ENCODE data around the gene B4GALT7.
"Not testable (repeated sequence)": the region's sequence is repeated elsewhere in the genome, so short reads cannot be mapped to it uniquely, and the experiment has no call there.

Gene B4GALT7

GRCh38 chr5:177607452-177608192 is 7.7 kb downstream of the B4GALT7 start:
- Histone ChIP-seq H3K9me3 (no peaks in the 10 kb centered on the region), H3K4me3 (no peak overlapping the region), H3K36me3 (replicated peaks) (no peaks in the 10 kb centered on the region; the same call in 1 of the 2 replicates), H3K4me1 (no peaks in the 10 kb centered on the region), H3K27me3 (ENCODE audit: low read depth) (no peaks in the 10 kb centered on the region)
- DNase-seq (ENCODE audit: low spot score in 2 of 2): peak; percentile 70 to 86
- in situ Hi-C loops (cut with MboI; ENCODE audit: low sequenced_read_pairs): loop anchor here (10.0 kb wide), 2 partner anchors 457 to 557 kb away; no protein-coding TSS in a partner anchor

GRCh38 chr5:177608243-177609075 is 8.5 kb downstream of the B4GALT7 start:
- DNase-seq (ENCODE audit: low spot score in 2 of 2): peak in 1 of 2 experiments; percentile 10
- no peak overlapping the region for H3K4me3 ChIP-seq
- no peaks in the 10 kb centered on the region for H3K27me3 ChIP-seq (ENCODE audit: low read depth)
- in situ Hi-C loops (cut with MboI; ENCODE audit: low sequenced_read_pairs): loop anchor here (10.0 kb wide), 2 partner anchors 456 to 556 kb away; no protein-coding TSS in a partner anchor
- no peaks in the 10 kb centered on the region for H3K9me3 ChIP-seq
- no peaks in the 10 kb centered on the region for H3K4me1 ChIP-seq
- no peaks in the 10 kb centered on the region; the same call in 1 of the 2 replicates for H3K36me3 ChIP-seq (replicated peaks)

- Histone ChIP-seq H3K4me3 (no peak overlapping the region), H3K4me1 (no peaks in the 10 kb centered on the region), H3K27me3 (ENCODE audit: low read depth) (no peaks in the 10 kb centered on the region), H3K36me3 (replicated peaks) (no peaks in the 10 kb centered on the region; the same call in 1 of the 2 replicates), H3K9me3 (no peaks in the 10 kb centered on the region)
- in situ Hi-C loops (cut with MboI; ENCODE audit: low sequenced_read_pairs): loop anchor here (10.0 kb wide), 2 partner anchors 455 to 555 kb away; no protein-coding TSS in a partner anchor
- no peak for DNase-seq (ENCODE audit: low spot score in 2 of 2)
Observed at GRCh38 chr5:177609076-177610059, 9.4 kb downstream of the B4GALT7 start.

- H3K9me3 ChIP-seq: no peaks in the 10 kb centered on the region
- in situ Hi-C loops (cut with MboI; ENCODE audit: low sequenced_read_pairs): no loop called here
- no peaks in the 10 kb centered on the region for H3K4me1 ChIP-seq
- no peaks in the 10 kb centered on the region for H3K27me3 ChIP-seq (ENCODE audit: low read depth)
- H3K4me3 ChIP-seq: no peak overlapping the region
- no peaks in the 10 kb centered on the region; the same call in 1 of the 2 replicates for H3K36me3 ChIP-seq (replicated peaks)
- DNase-seq (ENCODE audit: low spot score in 2 of 2): peak in 1 of 2 experiments; percentile 12
Observed at GRCh38 chr5:177610131-177610769, 10.3 kb downstream of the B4GALT7 start.

GRCh38 chr5:177610770-177611445 is 11.0 kb downstream of the B4GALT7 start:
- in situ Hi-C loops (cut with MboI; ENCODE audit: low sequenced_read_pairs): no loop called here
- Histone ChIP-seq H3K36me3 (replicated peaks) (no peaks in the 10 kb centered on the region; the same call in 1 of the 2 replicates), H3K9me3 (no peaks in the 10 kb centered on the region)

GRCh38 chr5:177611446-177612214 is 11.7 kb downstream of the B4GALT7 start:
- in situ Hi-C loops (cut with MboI; ENCODE audit: low sequenced_read_pairs): no loop called here
- Histone ChIP-seq H3K4me3 (no peak overlapping the region), H3K9me3 (no peaks in the 10 kb centered on the region), H3K4me1 (no peaks in the 10 kb centered on the region), H3K27me3 (ENCODE audit: low read depth) (no peaks in the 10 kb centered on the region), H3K36me3 (replicated peaks) (peaks cover 2% of the 10 kb centered on the region; the same call in 1 of the 2 replicates)
- DNase-seq (ENCODE audit: low spot score in 2 of 2): no peak

More at GRCh38 chr5:177610770-177611445, 11.0 kb downstream of the B4GALT7 start:
- no peak overlapping the region for H3K4me3 ChIP-seq
- no peaks in the 10 kb centered on the region for H3K4me1 ChIP-seq
- no peaks in the 10 kb centered on the region for H3K27me3 ChIP-seq (ENCODE audit: low read depth)
- peak in 1 of 2 experiments; percentile 12 for DNase-seq (ENCODE audit: low spot score in 2 of 2)

GRCh38 chr5:177612215-177612673 is 12.3 kb downstream of the B4GALT7 start:
- H3K9me3 ChIP-seq: no peaks in the 10 kb centered on the region
- no peak for DNase-seq (ENCODE audit: low spot score in 2 of 2)
- in situ Hi-C loops (cut with MboI; ENCODE audit: low sequenced_read_pairs): no loop called here
- H3K27me3 ChIP-seq (ENCODE audit: low read depth): no peaks in the 10 kb centered on the region
- H3K36me3 ChIP-seq (replicated peaks): peaks cover 2% of the 10 kb centered on the region; the same call in 1 of the 2 replicates
- H3K4me1 ChIP-seq: no peaks in the 10 kb centered on the region
- H3K4me3 ChIP-seq: no peak overlapping the region

GRCh38 chr5:177620560-177620959 is 20.6 kb downstream of the B4GALT7 start:
- Histone ChIP-seq H3K9me3 (no peaks in the 10 kb centered on the region), H3K27me3 (ENCODE audit: low read depth) (no peaks in the 10 kb centered on the region), H3K36me3 (replicated peaks) (peaks cover 30% of the 10 kb centered on the region), H3K4me1 (no peaks in the 10 kb centered on the region), H3K4me3 (no peak overlapping the region)
- no peak for DNase-seq (ENCODE audit: low spot score in 2 of 2)
- in situ Hi-C loops (cut with MboI; ENCODE audit: low sequenced_read_pairs): no loop called here

GRCh38 chr5:177624172-177624571 is 24.2 kb downstream of the B4GALT7 start:
- H3K4me3 ChIP-seq; DNase-seq (ENCODE audit: low spot score in 2 of 2); H3K9me3 ChIP-seq; H3K27me3 ChIP-seq (ENCODE audit: low read depth); H3K4me1 ChIP-seq; in situ Hi-C loops (cut with MboI; ENCODE audit: low sequenced_read_pairs): not testable (repeated sequence)
- H3K36me3 ChIP-seq (replicated peaks): peaks cover 12% of the 10 kb centered on the region

- DNase-seq (ENCODE audit: low spot score in 2 of 2); H3K36me3 ChIP-seq (replicated peaks); H3K4me1 ChIP-seq; H3K27me3 ChIP-seq (ENCODE audit: low read depth); in situ Hi-C loops (cut with MboI; ENCODE audit: low sequenced_read_pairs); H3K4me3 ChIP-seq; H3K9me3 ChIP-seq: not testable (repeated sequence)
Observed at GRCh38 chr5:177630186-177630585, 30.3 kb downstream of the B4GALT7 start.

GRCh38 chr5:177634912-177635311 is 35.0 kb downstream of the B4GALT7 start:
- H3K36me3 ChIP-seq (replicated peaks); in situ Hi-C loops (cut with MboI; ENCODE audit: low sequenced_read_pairs); DNase-seq (ENCODE audit: low spot score in 2 of 2): not testable (repeated sequence)

More at GRCh38 chr5:177634912-177635311, 35.0 kb downstream of the B4GALT7 start:
- H3K4me3 ChIP-seq; H3K9me3 ChIP-seq; H3K27me3 ChIP-seq (ENCODE audit: low read depth); H3K4me1 ChIP-seq: not testable (repeated sequence)
